Brain pericyte (primary cell): Measurements from ENCODE around the gene PCED1B.
A peak's percentile ranks its signal among the peaks of the same experiment; 100 is the strongest.

Experiments used
- DNase-seq: peaks from one replicate; pipeline ENCODE4 v3.0.0-alpha.2; 2012; ENCODE audit warnings: low read depth, low spot score

The PCED1B gene

GRCh38 chr12:47067771-47068431, 11.5 kb upstream of the PCED1B start:
- DNase-seq: no peak

GRCh38 chr12:47068539-47068938, 10.9 kb upstream of the PCED1B start:
- DNase-seq: peak; percentile 93

GRCh38 chr12:47070310-47070709, 9.1 kb upstream of the PCED1B start:
- DNase-seq: no peak

- no peak for DNase-seq
Observed at GRCh38 chr12:47071241-47071852, 8.1 kb upstream of the PCED1B start.

- DNase-seq: no peak
Observed at GRCh38 chr12:47073951-47074350, 5.5 kb upstream of the PCED1B start.

GRCh38 chr12:47074757-47075156, 4.7 kb upstream of the PCED1B start:
- DNase-seq: no peak

- no peak for DNase-seq
Observed at GRCh38 chr12:47075192-47076084, 4.0 kb upstream of the PCED1B start.

GRCh38 chr12:47077206-47078085, 2.0 kb upstream of the PCED1B start:
- DNase-seq: no peak

- no peak for DNase-seq
Observed at GRCh38 chr12:47078086-47078395, 1.4 kb upstream of the PCED1B start.

GRCh38 chr12:47078733-47079467, 521 bp upstream of the PCED1B start:
- DNase-seq: no peak

- no peak for DNase-seq
Observed at GRCh38 chr12:47079981-47080724, 732 bp downstream of the PCED1B start.

- no peak for DNase-seq
Observed at GRCh38 chr12:47080725-47081502, 1.5 kb downstream of the PCED1B start.

GRCh38 chr12:47082283-47082682, 2.9 kb downstream of the PCED1B start:
- DNase-seq: no peak

GRCh38 chr12:47082796-47083621, 3.6 kb downstream of the PCED1B start:
- no peak for DNase-seq

GRCh38 chr12:47084172-47084571, 4.8 kb downstream of the PCED1B start:
- no peak for DNase-seq

- DNase-seq: no peak
Observed at GRCh38 chr12:47085815-47086252, 6.4 kb downstream of the PCED1B start.

- no peak for DNase-seq
Observed at GRCh38 chr12:47087088-47087688, 7.8 kb downstream of the PCED1B start.
